OCI-LY7 (cell line): ENCODE measurements around the gene VTI1A.

Experiments used
- EZH2phosphoT487 ChIP-seq: fragments of 200-600 bp; sonication (generic); IDR thresholded peaks from 2 replicates; pipeline ENCODE4 v1.6.1; 2018; ENCODE audit warnings: low read depth, borderline replicate concordance, mild to moderate bottlenecking, mixed run types, antibody characterized with exemption, low read length, moderate library complexity, mixed read lengths
- TF ChIP-seq, protein P1 (sequence below): fragments of 200-600 bp; sonication (generic); conservative IDR thresholded peaks from 2 replicates; pipeline ENCODE4 v1.5.1; 2014; ENCODE audit warnings: mild to moderate bottlenecking, antibody characterized with exemption, low read length, moderate library complexity, mixed read lengths

DNA sequence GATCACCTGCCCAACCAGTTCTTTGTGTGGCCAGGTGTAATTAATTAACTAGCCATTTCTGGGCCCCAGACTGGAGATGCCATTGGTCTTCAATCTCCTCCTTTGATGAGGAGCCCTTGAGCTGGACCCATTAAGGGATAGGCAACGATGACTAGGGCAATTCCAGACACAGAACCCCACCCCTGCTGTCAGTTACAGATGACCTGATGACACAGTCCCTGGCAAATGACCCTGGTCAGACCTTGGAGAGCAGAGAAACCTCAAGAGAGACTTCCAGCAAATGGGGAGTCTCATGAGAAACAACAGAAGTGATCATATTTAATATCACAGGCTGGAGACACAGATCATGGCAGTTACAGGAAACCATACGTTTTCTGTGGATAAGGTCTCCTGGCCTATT, 401.2 kb downstream of the VTI1A start:
- TF ChIP-seq, protein P1, sequence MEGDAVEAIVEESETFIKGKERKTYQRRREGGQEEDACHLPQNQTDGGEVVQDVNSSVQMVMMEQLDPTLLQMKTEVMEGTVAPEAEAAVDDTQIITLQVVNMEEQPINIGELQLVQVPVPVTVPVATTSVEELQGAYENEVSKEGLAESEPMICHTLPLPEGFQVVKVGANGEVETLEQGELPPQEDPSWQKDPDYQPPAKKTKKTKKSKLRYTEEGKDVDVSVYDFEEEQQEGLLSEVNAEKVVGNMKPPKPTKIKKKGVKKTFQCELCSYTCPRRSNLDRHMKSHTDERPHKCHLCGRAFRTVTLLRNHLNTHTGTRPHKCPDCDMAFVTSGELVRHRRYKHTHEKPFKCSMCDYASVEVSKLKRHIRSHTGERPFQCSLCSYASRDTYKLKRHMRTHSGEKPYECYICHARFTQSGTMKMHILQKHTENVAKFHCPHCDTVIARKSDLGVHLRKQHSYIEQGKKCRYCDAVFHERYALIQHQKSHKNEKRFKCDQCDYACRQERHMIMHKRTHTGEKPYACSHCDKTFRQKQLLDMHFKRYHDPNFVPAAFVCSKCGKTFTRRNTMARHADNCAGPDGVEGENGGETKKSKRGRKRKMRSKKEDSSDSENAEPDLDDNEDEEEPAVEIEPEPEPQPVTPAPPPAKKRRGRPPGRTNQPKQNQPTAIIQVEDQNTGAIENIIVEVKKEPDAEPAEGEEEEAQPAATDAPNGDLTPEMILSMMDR: no peak
- TF ChIP-seq EZH2phosphoT487: no peak
